GM23338 (cell line): Measurements from ENCODE around the gene FECH. TPM values are rescaled to one million over a fixed set of nuclear protein-coding genes. Genes with fewer than 3 reads are reported as not detected.

Experiments
- ATAC-seq: fragments of 200-7000 bp; cut with Tn5 transposase; 3 replicates; pipeline ENCODE4 v1.9.1; 2020
- DNase-seq: peaks from one replicate; pipeline ENCODE4 v3.0.0-alpha.2; 2015; ENCODE audit warnings: low spot score
- H2AFZ ChIP-seq: fragments of 200-600 bp; sonication (generic); 2 replicates; pipeline ENCODE4 v1.8.0; 2016; ENCODE audit warnings: antibody characterized with exemption, mild to moderate bottlenecking, moderate library complexity
- H3F3A ChIP-seq: fragments of 200-600 bp; sonication (generic); replicated peaks from 2 replicates; pipeline ENCODE4 v1.8.0; 2017; ENCODE audit warnings: antibody characterized with exemption, mixed run types, low read depth
- H3K27ac ChIP-seq: fragments of 200-600 bp; sonication (generic); 2 replicates; pipeline ENCODE4 v1.6.1; 2016; ENCODE audit warnings: low read depth
- H3K27me3 ChIP-seq: fragments of 200-600 bp; sonication (generic); 2 replicates; pipeline ENCODE4 v1.8.0; 2016; ENCODE audit warnings: mild to moderate bottlenecking, mixed run types, moderate library complexity; ENCODE audit not compliant: insufficient read depth
- H3K36me3 ChIP-seq: fragments of 200-600 bp; sonication (generic); 2 replicates; pipeline ENCODE4 v1.8.0; 2016; ENCODE audit warnings: mild to moderate bottlenecking; ENCODE audit not compliant: insufficient read depth
- H3K4me1 ChIP-seq: fragments of 200-600 bp; sonication (generic); 2 replicates; pipeline ENCODE4 v1.8.0; 2016; ENCODE audit warnings: mild to moderate bottlenecking, moderate library complexity; ENCODE audit not compliant: insufficient read depth
- H3K4me2 ChIP-seq: fragments of 200-600 bp; sonication (generic); 2 replicates; pipeline ENCODE4 v1.7.1; 2017; ENCODE audit warnings: mixed run types
- H3K4me3 ChIP-seq: fragments of 200-600 bp; sonication (generic); 2 replicates; pipeline ENCODE4 v1.6.1; 2016; ENCODE audit warnings: mixed run types
- H3K79me2 ChIP-seq: fragments of 200-600 bp; sonication (generic); replicated peaks from 2 replicates; pipeline ENCODE4 v1.8.0; 2017; ENCODE audit warnings: mild to moderate bottlenecking; ENCODE audit not compliant: insufficient read depth
- H3K9me2 ChIP-seq: fragments of 200-600 bp; sonication (generic); 2 replicates; pipeline ENCODE4 v1.8.0; 2017; ENCODE audit not compliant: insufficient read depth
- H4K20me1 ChIP-seq: fragments of 200-600 bp; sonication (generic); replicated peaks from 2 replicates; pipeline ENCODE4 v1.8.0; 2017; ENCODE audit warnings: mild to moderate bottlenecking; ENCODE audit not compliant: insufficient read depth
- H3K27ac Mint-ChIP-seq: 2 replicates; pipeline ENCODE4 v1.8.0; 2020; ENCODE audit warnings: inconsistent platforms, mild to moderate bottlenecking, moderate library complexity, mixed read lengths
- H3K27me3 Mint-ChIP-seq: 3 replicates; pipeline ENCODE4 v1.8.0; 2022; ENCODE audit warnings: low read depth, mild to moderate bottlenecking, moderate library complexity, mixed read lengths, inconsistent platforms; ENCODE audit not compliant: insufficient read depth, poor library complexity
- H3K36me3 Mint-ChIP-seq: 3 replicates; pipeline ENCODE4 v1.8.0; 2021; ENCODE audit warnings: low read depth, mild to moderate bottlenecking, inconsistent platforms, moderate library complexity, mixed read lengths
- H3K4me1 Mint-ChIP-seq: 3 replicates; pipeline ENCODE4 v1.8.0; 2020; ENCODE audit warnings: mild to moderate bottlenecking, inconsistent platforms, mixed read lengths
- H3K4me3 Mint-ChIP-seq: 3 replicates; pipeline ENCODE4 v1.8.0; 2021; ENCODE audit warnings: moderate library complexity, mild to moderate bottlenecking, inconsistent platforms, mixed read lengths
- H3K9me3 Mint-ChIP-seq: 3 replicates; pipeline ENCODE4 v1.8.0; 2020; ENCODE audit warnings: moderate library complexity, mild to moderate bottlenecking, inconsistent platforms, mixed read lengths
- CREB1 ChIP-seq: fragments of 250-450 bp; sonication (Bioruptor Pico); IDR thresholded peaks from 2 replicates; pipeline ENCODE4 v1.5.0; 2020; ENCODE audit warnings: low read depth, mild to moderate bottlenecking, moderate library complexity
- CTCF ChIP-seq, 2 experiments: fragments of 200-600 bp in 1 of 2; sonication (generic) in 1 of 2; conservative IDR thresholded peaks; 2 replicates each; pipeline versions ENCODE4 v1.5.1 to v1.6.1; 2016 to 2017; ENCODE audit warnings: antibody characterized with exemption in 2 of 2, low read depth in 2 of 2, mild to moderate bottlenecking in 2 of 2, moderate library complexity in 1 of 2
- EZH2 ChIP-seq: fragments of 200-600 bp; sonication (generic); IDR thresholded peaks from one replicate; pipeline ENCODE4 v1.8.0; 2017; ENCODE audit warnings: antibody characterized with exemption, mild to moderate bottlenecking, low read depth; ENCODE audit not compliant: unreplicated experiment
- EZH2phosphoT487 ChIP-seq: fragments of 200-600 bp; sonication (generic); IDR thresholded peaks from one replicate; pipeline ENCODE4 v1.8.1; 2018; ENCODE audit warnings: antibody characterized with exemption; ENCODE audit not compliant: unreplicated experiment
- JUNB ChIP-seq: IDR thresholded peaks from one replicate; pipeline ENCODE4 v1.6.1; 2016; ENCODE audit warnings: antibody characterized with exemption; ENCODE audit not compliant: unreplicated experiment
- NANOG ChIP-seq: IDR thresholded peaks from 2 replicates; pipeline ENCODE4 v1.6.1; 2016; ENCODE audit warnings: antibody characterized with exemption, borderline replicate concordance
- POLR2AphosphoS5 ChIP-seq: IDR thresholded peaks from 2 replicates; pipeline ENCODE4 v1.6.1; 2016; ENCODE audit warnings: antibody characterized with exemption, low read depth
- REST ChIP-seq: IDR thresholded peaks from one replicate; pipeline ENCODE4 v1.6.1; 2018; ENCODE audit warnings: antibody characterized with exemption; ENCODE audit not compliant: unreplicated experiment
- STAT1 ChIP-seq: IDR thresholded peaks from one replicate; pipeline ENCODE4 v1.6.1; 2016; ENCODE audit warnings: antibody characterized with exemption; ENCODE audit not compliant: unreplicated experiment
- ZNF114 ChIP-seq: fragments of 250-450 bp; sonication (Bioruptor Pico); IDR thresholded peaks from 2 replicates; pipeline ENCODE4 v1.5.0; 2020; ENCODE audit warnings: mild to moderate bottlenecking, moderate library complexity
- ZNF331 ChIP-seq: fragments of 250-450 bp; sonication (Bioruptor Pico); IDR thresholded peaks from 2 replicates; pipeline ENCODE4 v1.5.0; 2020; ENCODE audit warnings: low read depth, mild to moderate bottlenecking, moderate library complexity
- polyA plus RNA-seq: library from polyadenylated mRNA; unstranded; fragments of >200 nt; fragmentation: Nextera tagmentation; extraction: Ambion mirVana; gene quantifications from 2 replicates; pipeline ENCODE4 v1.2.1, GENCODE V29; 2016
- total RNA-seq: library from RNA; depleted of rRNA; stranded (reverse); fragments of >200 nt; shearing (Covaris generic); gene quantifications from 2 replicates; pipeline ENCODE4 v1.2.3, GENCODE V29; 2014
- TF ChIP-seq, protein P1 (sequence below): IDR thresholded peaks from 2 replicates; pipeline ENCODE4 v1.6.1; 2016; ENCODE audit warnings: antibody characterized with exemption
- TF ChIP-seq, protein P2 (sequence below): fragments of 250-450 bp; sonication (Bioruptor Pico); IDR thresholded peaks from 2 replicates; pipeline ENCODE4 v1.5.0; 2020; ENCODE audit warnings: mild to moderate bottlenecking, moderate library complexity

The FECH gene
- total and polyA plus RNA-seq, 2 experiments from 2014 or later: 5.8 to 35.5 TPM

DNA sequence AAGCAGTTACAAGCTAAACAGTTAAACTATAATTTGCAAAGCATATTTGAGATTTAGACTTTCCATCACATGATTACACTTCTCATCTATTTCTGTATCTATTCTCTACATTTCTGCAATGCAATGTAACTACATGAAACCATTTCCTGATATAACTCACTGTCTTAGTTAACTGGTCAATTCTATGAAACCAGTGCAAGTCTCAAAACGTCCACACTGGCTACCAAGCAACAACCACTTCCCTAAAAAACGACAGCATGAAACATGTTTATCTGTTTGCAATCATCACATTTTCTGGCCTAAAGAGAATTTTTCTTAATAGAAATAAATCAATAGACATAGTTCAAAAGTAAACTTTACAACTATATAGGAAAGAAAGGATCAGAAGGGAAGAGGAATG, 17.4 kb downstream of the FECH start:
- peaks cover 21% of the 10 kb centered on the region for H3K36me3 Mint-ChIP-seq
- H3K36me3 ChIP-seq: peaks cover 11% of the 10 kb centered on the region
- no peaks in the 10 kb centered on the region for H3K4me1 ChIP-seq
- no peaks in the 10 kb centered on the region for H3F3A ChIP-seq
- H3K4me3 Mint-ChIP-seq: no peak overlapping the region
- H2AFZ ChIP-seq: no peak overlapping the region
- no peaks in the 10 kb centered on the region for H3K79me2 ChIP-seq
- TF ChIP-seq, protein P1, sequence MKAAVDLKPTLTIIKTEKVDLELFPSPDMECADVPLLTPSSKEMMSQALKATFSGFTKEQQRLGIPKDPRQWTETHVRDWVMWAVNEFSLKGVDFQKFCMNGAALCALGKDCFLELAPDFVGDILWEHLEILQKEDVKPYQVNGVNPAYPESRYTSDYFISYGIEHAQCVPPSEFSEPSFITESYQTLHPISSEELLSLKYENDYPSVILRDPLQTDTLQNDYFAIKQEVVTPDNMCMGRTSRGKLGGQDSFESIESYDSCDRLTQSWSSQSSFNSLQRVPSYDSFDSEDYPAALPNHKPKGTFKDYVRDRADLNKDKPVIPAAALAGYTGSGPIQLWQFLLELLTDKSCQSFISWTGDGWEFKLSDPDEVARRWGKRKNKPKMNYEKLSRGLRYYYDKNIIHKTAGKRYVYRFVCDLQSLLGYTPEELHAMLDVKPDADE: no peak
- TF ChIP-seq NANOG: no peak
- no peak for TF ChIP-seq STAT1
- TF ChIP-seq POLR2AphosphoS5: no peak
- no peak for TF ChIP-seq ZNF331
- no peak for TF ChIP-seq JUNB
- TF ChIP-seq REST: no peak
- no peak for TF ChIP-seq EZH2phosphoT487
- TF ChIP-seq, protein P2, sequence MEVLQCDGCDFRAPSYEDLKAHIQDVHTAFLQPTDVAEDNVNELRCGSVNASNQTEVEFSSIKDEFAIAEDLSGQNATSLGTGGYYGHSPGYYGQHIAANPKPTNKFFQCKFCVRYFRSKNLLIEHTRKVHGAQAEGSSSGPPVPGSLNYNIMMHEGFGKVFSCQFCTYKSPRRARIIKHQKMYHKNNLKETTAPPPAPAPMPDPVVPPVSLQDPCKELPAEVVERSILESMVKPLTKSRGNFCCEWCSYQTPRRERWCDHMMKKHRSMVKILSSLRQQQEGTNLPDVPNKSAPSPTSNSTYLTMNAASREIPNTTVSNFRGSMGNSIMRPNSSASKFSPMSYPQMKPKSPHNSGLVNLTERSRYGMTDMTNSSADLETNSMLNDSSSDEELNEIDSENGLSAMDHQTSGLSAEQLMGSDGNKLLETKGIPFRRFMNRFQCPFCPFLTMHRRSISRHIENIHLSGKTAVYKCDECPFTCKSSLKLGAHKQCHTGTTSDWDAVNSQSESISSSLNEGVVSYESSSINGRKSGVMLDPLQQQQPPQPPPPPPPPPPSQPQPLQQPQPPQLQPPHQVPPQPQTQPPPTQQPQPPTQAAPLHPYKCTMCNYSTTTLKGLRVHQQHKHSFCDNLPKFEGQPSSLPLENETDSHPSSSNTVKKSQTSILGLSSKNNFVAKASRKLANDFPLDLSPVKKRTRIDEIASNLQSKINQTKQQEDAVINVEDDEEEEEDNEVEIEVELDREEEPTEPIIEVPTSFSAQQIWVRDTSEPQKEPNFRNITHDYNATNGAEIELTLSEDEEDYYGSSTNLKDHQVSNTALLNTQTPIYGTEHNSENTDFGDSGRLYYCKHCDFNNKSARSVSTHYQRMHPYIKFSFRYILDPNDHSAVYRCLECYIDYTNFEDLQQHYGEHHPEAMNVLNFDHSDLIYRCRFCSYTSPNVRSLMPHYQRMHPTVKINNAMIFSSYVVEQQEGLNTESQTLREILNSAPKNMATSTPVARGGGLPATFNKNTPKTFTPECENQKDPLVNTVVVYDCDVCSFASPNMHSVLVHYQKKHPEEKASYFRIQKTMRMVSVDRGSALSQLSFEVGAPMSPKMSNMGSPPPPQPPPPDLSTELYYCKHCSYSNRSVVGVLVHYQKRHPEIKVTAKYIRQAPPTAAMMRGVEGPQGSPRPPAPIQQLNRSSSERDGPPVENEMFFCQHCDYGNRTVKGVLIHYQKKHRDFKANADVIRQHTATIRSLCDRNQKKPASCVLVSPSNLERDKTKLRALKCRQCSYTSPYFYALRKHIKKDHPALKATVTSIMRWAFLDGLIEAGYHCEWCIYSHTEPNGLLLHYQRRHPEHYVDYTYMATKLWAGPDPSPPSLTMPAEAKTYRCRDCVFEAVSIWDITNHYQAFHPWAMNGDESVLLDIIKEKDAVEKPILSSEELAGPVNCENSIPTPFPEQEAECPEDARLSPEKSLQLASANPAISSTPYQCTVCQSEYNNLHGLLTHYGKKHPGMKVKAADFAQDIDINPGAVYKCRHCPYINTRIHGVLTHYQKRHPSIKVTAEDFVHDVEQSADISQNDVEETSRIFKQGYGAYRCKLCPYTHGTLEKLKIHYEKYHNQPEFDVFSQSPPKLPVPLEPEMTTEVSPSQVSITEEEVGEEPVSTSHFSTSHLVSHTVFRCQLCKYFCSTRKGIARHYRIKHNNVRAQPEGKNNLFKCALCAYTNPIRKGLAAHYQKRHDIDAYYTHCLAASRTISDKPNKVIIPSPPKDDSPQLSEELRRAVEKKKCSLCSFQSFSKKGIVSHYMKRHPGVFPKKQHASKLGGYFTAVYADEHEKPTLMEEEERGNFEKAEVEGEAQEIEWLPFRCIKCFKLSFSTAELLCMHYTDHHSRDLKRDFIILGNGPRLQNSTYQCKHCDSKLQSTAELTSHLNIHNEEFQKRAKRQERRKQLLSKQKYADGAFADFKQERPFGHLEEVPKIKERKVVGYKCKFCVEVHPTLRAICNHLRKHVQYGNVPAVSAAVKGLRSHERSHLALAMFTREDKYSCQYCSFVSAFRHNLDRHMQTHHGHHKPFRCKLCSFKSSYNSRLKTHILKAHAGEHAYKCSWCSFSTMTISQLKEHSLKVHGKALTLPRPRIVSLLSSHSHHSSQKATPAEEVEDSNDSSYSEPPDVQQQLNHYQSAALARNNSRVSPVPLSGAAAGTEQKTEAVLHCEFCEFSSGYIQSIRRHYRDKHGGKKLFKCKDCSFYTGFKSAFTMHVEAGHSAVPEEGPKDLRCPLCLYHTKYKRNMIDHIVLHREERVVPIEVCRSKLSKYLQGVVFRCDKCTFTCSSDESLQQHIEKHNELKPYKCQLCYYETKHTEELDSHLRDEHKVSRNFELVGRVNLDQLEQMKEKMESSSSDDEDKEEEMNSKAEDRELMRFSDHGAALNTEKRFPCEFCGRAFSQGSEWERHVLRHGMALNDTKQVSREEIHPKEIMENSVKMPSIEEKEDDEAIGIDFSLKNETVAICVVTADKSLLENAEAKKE (CRISPR knock-in tag): no peak
- TF ChIP-seq CTCF (conservative IDR thresholded peaks at IDR 0.05; ENCODE audit: low read depth in 2 of 2): no peak
- TF ChIP-seq CREB1 (CRISPR knock-in tag): no peak
- no peak for TF ChIP-seq EZH2
- TF ChIP-seq ZNF114 (CRISPR knock-in tag): no peak
- no peak overlapping the region for H3K4me2 ChIP-seq
- no peaks in the 10 kb centered on the region for H4K20me1 ChIP-seq
- no peaks in the 10 kb centered on the region for H3K4me1 Mint-ChIP-seq
- ATAC-seq: no peak
- no peak for DNase-seq
- no peaks in the 10 kb centered on the region for H3K27me3 ChIP-seq
- H3K9me2 ChIP-seq: no peaks in the 10 kb centered on the region
- no peak overlapping the region for H3K27ac Mint-ChIP-seq
- H3K27ac ChIP-seq: no peak overlapping the region
- no peaks in the 10 kb centered on the region for H3K27me3 Mint-ChIP-seq
- H3K9me3 Mint-ChIP-seq: no peaks in the 10 kb centered on the region
- no peak overlapping the region for H3K4me3 ChIP-seq
